Measurements from ENCODE around the gene ADAMTS18.

Gene ADAMTS18

GRCh38 chr16:77434022-77434529 lies 758 bp downstream of the ADAMTS18 start:
- DNase-seq (ENCODE audit: low read depth): no peak

GRCh38 chr16:77433146-77433545 lies 1.7 kb downstream of the ADAMTS18 start:
- no peak for DNase-seq (ENCODE audit: low read depth)

GRCh38 chr16:77432264-77432663 lies 2.6 kb downstream of the ADAMTS18 start:
- no peak for DNase-seq (ENCODE audit: low read depth)

GRCh38 chr16:77430787-77431585 lies 3.8 kb downstream of the ADAMTS18 start:
- no peak for DNase-seq (ENCODE audit: low read depth)

GRCh38 chr16:77430360-77430759 lies 4.5 kb downstream of the ADAMTS18 start:
- no peak for DNase-seq (ENCODE audit: low read depth)

- no peak for DNase-seq (ENCODE audit: low read depth)
Observed at GRCh38 chr16:77424871-77425604, 9.8 kb downstream of the ADAMTS18 start.

GRCh38 chr16:77422196-77422784 lies 12.5 kb downstream of the ADAMTS18 start:
- no peak for DNase-seq (ENCODE audit: low read depth)

GRCh38 chr16:77416939-77417480 lies 17.8 kb downstream of the ADAMTS18 start:
- DNase-seq (ENCODE audit: low read depth): no peak

- no peak for DNase-seq (ENCODE audit: low read depth)
Observed at GRCh38 chr16:77414752-77415231, 20.0 kb downstream of the ADAMTS18 start.

- no peak for DNase-seq (ENCODE audit: low read depth)
Observed at GRCh38 chr16:77410449-77410848, 24.4 kb downstream of the ADAMTS18 start.

- no peak for DNase-seq (ENCODE audit: low read depth)
Observed at GRCh38 chr16:77409311-77409710, 25.5 kb downstream of the ADAMTS18 start.

- no peak for DNase-seq (ENCODE audit: low read depth)
Observed at GRCh38 chr16:77408607-77409006, 26.2 kb downstream of the ADAMTS18 start.

GRCh38 chr16:77406680-77407079 lies 28.2 kb downstream of the ADAMTS18 start:
- no peak for DNase-seq (ENCODE audit: low read depth)

- no peak for DNase-seq (ENCODE audit: low read depth)
Observed at GRCh38 chr16:77404775-77405174, 30.1 kb downstream of the ADAMTS18 start.

- no peak for DNase-seq (ENCODE audit: low read depth)
Observed at GRCh38 chr16:77403732-77404131, 31.1 kb downstream of the ADAMTS18 start.

GRCh38 chr16:77402672-77403071 lies 32.2 kb downstream of the ADAMTS18 start:
- no peak for DNase-seq (ENCODE audit: low read depth)

GRCh38 chr16:77402118-77402517 lies 32.7 kb downstream of the ADAMTS18 start:
- DNase-seq (ENCODE audit: low read depth): no peak

- DNase-seq (ENCODE audit: low read depth): no peak
Observed at GRCh38 chr16:77399546-77399945, 35.3 kb downstream of the ADAMTS18 start.

- DNase-seq (ENCODE audit: low read depth): no peak
Observed at GRCh38 chr16:77399066-77399465, 35.8 kb downstream of the ADAMTS18 start.

GRCh38 chr16:77398495-77398894 lies 36.3 kb downstream of the ADAMTS18 start:
- DNase-seq (ENCODE audit: low read depth): no peak

- no peak for DNase-seq (ENCODE audit: low read depth)
Observed at GRCh38 chr16:77396461-77396860, 38.4 kb downstream of the ADAMTS18 start.

GRCh38 chr16:77394699-77395098 lies 40.1 kb downstream of the ADAMTS18 start:
- DNase-seq (ENCODE audit: low read depth): no peak

All from stimulated activated CD8-positive, alpha-beta memory T cell treated with anti-CD3 and anti-CD28 coated beads, Interleukin-15, amount 100 ng/mL, for 24 hours (primary cell).